HG02642 (cell line): ENCODE data around the gene HOXD4.
A peak's percentile ranks its signal among the peaks of the same experiment; 100 is the strongest.

ENCODE experiments used
- ATAC-seq: cut with Tn5 transposase; IDR thresholded peaks from one replicate; pipeline ENCODE4 v1.9.1; 2021; ENCODE audit warnings: mild to moderate bottlenecking; ENCODE audit not compliant: unreplicated experiment, poor library complexity

Gene HOXD4

GRCh38 chr2:176138526-176138922 lies 12.8 kb upstream of the HOXD4 start:
- ATAC-seq = no peak

- no peak for ATAC-seq
These were observed 12.3 kb upstream of the HOXD4 start for GRCh38 chr2:176138923-176139660.

GRCh38 chr2:176139661-176140512 lies 11.5 kb upstream of the HOXD4 start:
- no peak for ATAC-seq

GRCh38 chr2:176140513-176141317 lies 10.6 kb upstream of the HOXD4 start:
- ATAC-seq = peak; percentile 94

- ATAC-seq = no peak
These were observed 9.1 kb upstream of the HOXD4 start for GRCh38 chr2:176142281-176142680.

GRCh38 chr2:176145085-176145969 lies 6.0 kb upstream of the HOXD4 start:
- ATAC-seq = no peak

GRCh38 chr2:176146101-176146500 lies 5.2 kb upstream of the HOXD4 start:
- ATAC-seq = no peak

GRCh38 chr2:176146645-176147044 lies 4.7 kb upstream of the HOXD4 start:
- ATAC-seq = no peak

- ATAC-seq = no peak
These were observed 4.0 kb upstream of the HOXD4 start for GRCh38 chr2:176147210-176147799.

GRCh38 chr2:176147800-176148496 lies 3.4 kb upstream of the HOXD4 start:
- ATAC-seq = no peak

- no peak for ATAC-seq
These were observed 2.5 kb upstream of the HOXD4 start for GRCh38 chr2:176148751-176149421.

GRCh38 chr2:176149481-176149938 lies 1.8 kb upstream of the HOXD4 start:
- no peak for ATAC-seq

GRCh38 chr2:176149939-176150583 lies 1.3 kb upstream of the HOXD4 start:
- ATAC-seq = no peak

GRCh38 chr2:176150584-176151441 lies 537 bp upstream of the HOXD4 start:
- ATAC-seq = no peak

GRCh38 chr2:176152350-176153181 lies 1.2 kb downstream of the HOXD4 start:
- no peak for ATAC-seq
